Activated gamma-delta T cell treated with Interleukin-2 at 50 U/mL for 16 hours (primary cell): Measurements from ENCODE around the gene PEPD.
A peak's percentile ranks its signal among the peaks of the same experiment; 100 is the strongest.

Experiments used
- DNase-seq: peaks from one replicate; pipeline ENCODE4 v3.0.0-alpha.2; 2020

PEPD gene

GRCh38 chr19:33377586-33378475 is 143.8 kb downstream of the PEPD start:
- no peak for DNase-seq

GRCh38 chr19:33376941-33377557 is 144.5 kb downstream of the PEPD start:
- no peak for DNase-seq

GRCh38 chr19:33376423-33376822 is 145.2 kb downstream of the PEPD start:
- DNase-seq, result no peak

GRCh38 chr19:33375837-33376159 is 145.8 kb downstream of the PEPD start:
- no peak for DNase-seq

- DNase-seq, result no peak
Observed at GRCh38 chr19:33375156-33375836, 146.3 kb downstream of the PEPD start.

- DNase-seq, result no peak
Observed at GRCh38 chr19:33374236-33374714, 147.3 kb downstream of the PEPD start.

GRCh38 chr19:33373453-33374235 is 147.9 kb downstream of the PEPD start, which contains the start of gene CEBPG:
Gene CEBPG (plus strand): TSS chr19:33373709. CDS start chr19:33379240, 5,531 bp downstream.
- peak; percentile 93 for DNase-seq

- no peak for DNase-seq
Observed at GRCh38 chr19:33370783-33371182, 150.8 kb downstream of the PEPD start.

- DNase-seq, result no peak
Observed at GRCh38 chr19:33368074-33368864, 153.3 kb downstream of the PEPD start.

GRCh38 chr19:33366897-33367296 is 154.7 kb downstream of the PEPD start:
- DNase-seq, result no peak

- DNase-seq, result no peak
Observed at GRCh38 chr19:33366127-33366526, 155.5 kb downstream of the PEPD start.

- DNase-seq, result no peak
Observed at GRCh38 chr19:33365691-33366090, 155.9 kb downstream of the PEPD start.

GRCh38 chr19:33363476-33363875 is 158.1 kb downstream of the PEPD start:
- no peak for DNase-seq

- DNase-seq, result no peak
Observed at GRCh38 chr19:33362508-33363228, 158.9 kb downstream of the PEPD start.

GRCh38 chr19:33359581-33359980 is 162.0 kb downstream of the PEPD start:
- no peak for DNase-seq

GRCh38 chr19:33358408-33358807 is 163.2 kb downstream of the PEPD start:
- no peak for DNase-seq

- DNase-seq, result no peak
Observed at GRCh38 chr19:33357556-33357955, 164.0 kb downstream of the PEPD start.

GRCh38 chr19:33355535-33355934 is 166.1 kb downstream of the PEPD start:
- DNase-seq, result no peak

GRCh38 chr19:33350538-33351309 is 170.9 kb downstream of the PEPD start:
- no peak for DNase-seq
